Activated CD8-positive, alpha-beta memory T cell treated with anti-CD3 and anti-CD28 coated beads, Interleukin-2, amount 50 U/mL, for 4 hours (primary cell): Measurements from ENCODE around the gene THPO.
A peak's percentile ranks its signal among the peaks of the same experiment; 100 is the strongest.

Experiments used
- DNase-seq: peaks from one replicate; pipeline ENCODE4 v3.0.0-alpha.2; 2020

THPO gene

GRCh38 chr3:184377882-184378445 is at the start of gene THPO:
TSS of gene THPO (minus strand) at chr3:184378207. CDS start at chr3:184376259, 1,948 bp downstream.
- DNase-seq = no peak

- no peak for DNase-seq
Measured at GRCh38 chr3:184426691-184427141, 48.7 kb upstream of the THPO start.

- no peak for DNase-seq
Measured at GRCh38 chr3:184423561-184423960, 45.6 kb upstream of the THPO start.

DNA sequence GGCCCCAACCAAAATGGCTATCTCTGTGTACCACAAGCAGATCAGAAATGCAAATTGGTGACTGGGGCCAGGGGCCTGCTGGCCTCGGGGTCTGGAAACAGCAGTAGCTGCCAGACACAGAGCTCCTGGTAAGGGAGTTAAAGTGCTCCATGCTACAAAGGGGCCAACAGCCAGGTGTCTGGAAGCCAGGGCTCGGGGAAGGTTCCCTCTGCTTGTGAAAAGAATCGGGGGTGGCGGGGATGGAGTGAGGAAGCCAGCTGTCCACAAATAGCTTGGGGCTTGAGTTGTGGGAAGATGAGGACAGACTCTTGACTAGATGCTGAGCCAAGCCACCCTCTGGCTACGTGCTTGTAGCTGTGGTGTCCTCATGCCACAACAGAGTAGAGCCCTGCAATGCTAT is 41.2 kb upstream of the THPO start:
- no peak for DNase-seq

DNA sequence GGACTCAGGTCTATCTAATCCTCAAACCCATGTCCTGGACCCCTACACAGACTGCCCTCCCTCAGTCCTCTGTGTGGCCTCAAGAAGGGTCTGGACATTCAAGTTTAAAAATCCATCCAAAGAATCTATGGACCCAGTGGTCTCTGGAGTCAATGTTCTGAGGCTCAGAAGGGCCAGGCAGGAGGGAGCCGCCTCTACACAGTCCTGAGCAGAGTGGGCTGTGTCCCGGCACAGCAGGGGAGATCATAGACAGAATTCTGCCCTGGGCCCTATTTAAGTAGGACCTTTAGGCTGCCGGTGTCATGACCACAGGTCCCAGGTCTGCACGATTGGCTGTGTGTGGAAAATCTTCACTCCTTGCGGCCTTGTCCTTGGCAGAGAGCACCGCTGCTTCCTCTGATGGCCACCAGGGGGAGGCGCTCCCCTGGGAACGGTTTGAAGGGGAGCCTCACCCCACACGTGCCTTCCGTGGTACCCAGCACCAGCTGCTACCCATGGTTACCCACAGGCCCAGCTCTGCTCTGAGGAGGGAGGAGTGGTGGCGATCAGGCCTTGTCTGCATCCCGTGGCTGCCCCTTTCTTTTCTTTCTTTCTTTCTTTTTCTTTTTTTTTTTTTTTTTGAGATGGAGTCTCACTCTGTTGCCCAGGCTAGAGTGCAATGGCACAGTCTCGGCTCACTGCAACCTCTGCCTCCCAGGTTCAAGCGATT is 39.8 kb upstream of the THPO start:
- peak; percentile 70 for DNase-seq

DNA sequence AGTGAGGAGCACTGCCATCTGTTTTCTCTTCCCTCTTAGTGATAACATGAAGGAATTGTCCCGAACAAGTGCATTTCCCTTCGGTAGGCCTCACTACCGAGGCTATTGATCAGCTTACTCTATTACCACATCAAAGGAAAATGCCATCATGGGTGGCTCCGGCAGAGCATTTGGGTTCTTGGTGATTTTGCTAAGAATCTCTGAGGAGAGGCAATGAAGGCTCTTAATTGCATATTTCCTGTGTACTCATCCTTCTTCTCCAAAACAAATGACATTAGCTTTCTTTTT is 37.1 kb upstream of the THPO start:
- DNase-seq = no peak

- DNase-seq = no peak
Measured at GRCh38 chr3:184414418-184415202, 36.6 kb upstream of the THPO start.

GRCh38 chr3:184409946-184410500 is 32.0 kb upstream of the THPO start:
- no peak for DNase-seq

DNA sequence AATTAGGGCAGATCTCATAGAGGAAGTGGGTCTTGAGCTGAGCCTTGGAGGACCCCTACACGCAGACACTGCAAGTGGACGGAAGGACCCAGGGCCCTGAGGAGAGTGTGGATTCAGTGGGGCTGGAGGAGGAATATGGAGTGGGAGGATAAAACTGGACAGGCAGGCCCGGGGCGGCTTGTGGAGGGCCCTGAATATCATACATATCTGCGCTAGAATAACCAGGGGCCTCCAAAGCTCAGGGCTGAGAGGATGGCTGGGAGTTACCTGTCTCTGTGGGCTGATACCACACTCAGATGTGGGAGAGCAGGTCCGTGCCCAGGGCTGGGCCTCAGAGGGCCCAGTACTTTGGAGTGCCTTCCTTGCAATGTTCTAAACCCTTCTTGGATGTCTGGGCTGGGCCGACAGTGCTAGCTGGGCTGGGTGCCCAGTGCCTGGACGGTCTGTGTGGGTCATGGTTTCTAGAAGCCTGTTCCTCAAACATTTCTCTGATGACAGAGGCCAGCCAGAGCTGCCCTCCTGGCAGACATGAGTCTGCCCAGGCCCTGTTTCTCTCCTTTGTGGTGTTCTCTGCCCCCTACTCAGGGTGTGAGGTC is 31.4 kb upstream of the THPO start:
- DNase-seq = no peak

DNA sequence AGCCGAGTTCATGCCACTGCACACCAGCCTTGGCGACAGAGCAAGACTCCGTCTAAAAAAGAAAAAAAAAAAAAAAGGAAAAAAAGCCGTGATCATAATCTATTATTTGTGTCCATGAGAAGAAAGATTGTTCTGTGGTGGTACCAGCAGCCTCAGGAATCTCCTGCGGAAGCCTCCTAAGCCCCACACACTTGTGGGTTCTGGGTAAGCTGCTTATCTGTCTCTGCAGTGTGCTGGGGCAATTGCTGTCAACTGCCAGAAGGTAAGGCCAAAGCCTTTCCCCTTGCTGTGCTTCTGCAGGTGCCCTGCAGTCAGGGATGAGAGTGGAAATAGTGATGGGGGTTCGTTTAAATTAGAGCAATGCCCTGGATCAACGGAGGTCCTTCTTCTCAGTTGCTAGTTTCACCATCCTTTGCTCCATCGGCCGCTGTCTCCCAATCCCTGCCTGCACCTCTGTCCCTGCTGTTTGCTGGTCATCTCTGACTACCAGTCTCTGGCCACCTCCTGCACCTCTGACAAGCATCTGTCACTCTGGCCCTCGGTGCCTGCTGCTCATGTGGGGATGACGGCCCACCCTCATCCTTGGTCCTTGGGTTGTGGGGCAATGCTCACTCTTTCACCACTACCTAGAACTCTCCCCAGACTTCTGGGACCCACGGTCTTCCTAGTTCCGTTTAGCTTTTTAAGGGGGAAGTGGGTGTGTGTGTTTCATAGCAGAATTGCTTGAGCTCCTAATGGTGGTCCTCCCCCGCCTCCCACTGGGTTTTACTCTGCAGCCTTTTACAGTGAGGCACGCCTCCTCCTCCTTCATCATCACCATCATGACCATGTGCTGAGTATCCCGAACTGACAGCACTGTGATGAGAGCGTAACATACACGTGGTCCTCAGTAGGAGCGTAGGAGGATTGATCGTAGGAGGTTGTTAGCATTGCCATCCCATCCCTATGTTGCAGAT is 27.3 kb upstream of the THPO start:
- no peak for DNase-seq

GRCh38 chr3:184399410-184399809 is 21.4 kb upstream of the THPO start:
- no peak for DNase-seq

GRCh38 chr3:184395320-184395660 is 17.3 kb upstream of the THPO start:
- no peak for DNase-seq

DNA sequence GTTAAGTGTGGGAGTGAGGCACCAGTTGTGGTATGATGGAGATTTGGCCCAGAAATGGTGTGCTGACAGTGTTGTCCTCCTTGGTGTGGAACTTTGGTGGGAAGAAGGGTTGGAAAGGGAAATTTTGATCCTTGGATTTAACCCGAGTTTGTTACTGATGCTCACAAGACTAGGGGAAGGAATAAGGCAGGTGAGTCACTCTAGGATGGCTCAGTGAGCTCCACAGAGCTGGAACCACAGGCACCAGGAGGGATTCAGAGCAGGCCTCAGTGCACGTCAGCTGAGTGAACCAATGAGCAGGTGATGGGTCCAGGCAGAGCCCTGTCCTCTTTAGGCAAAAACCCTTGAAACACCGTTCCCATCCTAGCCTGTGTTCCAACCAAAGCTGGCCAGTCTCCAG is 13.3 kb upstream of the THPO start:
- DNase-seq = no peak

DNA sequence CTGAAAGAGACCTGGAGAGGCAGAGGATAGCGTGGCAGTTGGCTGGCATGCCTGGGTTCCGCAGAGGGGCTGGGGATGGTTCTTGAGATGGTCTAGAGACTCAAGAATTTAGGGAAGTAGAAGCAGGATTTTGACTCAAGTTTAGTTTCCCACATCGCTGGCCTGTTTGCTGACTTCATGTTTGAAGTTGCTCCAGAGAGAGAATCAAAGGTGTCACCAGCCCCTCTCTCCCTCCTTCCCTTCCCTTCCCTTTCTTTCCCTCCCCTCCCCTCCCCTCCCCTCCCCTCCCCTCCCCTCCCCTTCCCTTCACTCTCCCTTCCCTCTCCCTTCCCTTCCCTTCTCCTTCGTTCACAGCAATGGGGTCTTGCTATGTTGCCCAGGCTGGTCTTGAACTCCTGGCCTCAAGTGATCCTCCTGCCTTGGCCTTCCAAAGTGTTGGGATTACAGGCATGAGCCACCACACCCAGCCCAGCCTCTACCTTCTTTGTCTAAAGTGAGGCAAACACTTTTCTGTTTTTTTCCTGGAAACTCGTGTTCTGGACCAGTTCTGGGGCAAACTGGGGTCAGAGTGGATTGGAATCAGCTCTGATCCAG is 12.0 kb upstream of the THPO start:
- no peak for DNase-seq

DNA sequence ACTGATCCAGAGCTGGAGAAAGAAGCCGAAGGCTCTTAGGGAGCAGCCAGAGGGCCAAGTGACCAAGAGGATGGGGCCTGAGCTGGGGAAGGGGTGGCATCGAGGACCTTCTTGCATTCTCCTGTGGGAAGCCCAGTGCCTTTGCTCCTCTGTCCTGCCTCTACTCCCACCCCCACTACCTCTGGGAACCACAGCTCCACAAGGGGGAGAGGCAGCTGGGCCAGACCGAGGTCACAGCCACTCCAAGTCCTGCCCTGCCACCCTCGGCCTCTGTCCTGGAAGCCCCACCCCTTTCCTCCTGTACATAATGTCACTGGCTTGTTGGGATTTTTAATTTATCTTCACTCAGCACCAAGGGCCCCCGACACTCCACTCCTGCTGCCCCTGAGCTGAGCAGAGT is 11.4 kb upstream of the THPO start:
- no peak for DNase-seq

GRCh38 chr3:184388936-184389230 is 10.9 kb upstream of the THPO start:
- DNase-seq = no peak

DNA sequence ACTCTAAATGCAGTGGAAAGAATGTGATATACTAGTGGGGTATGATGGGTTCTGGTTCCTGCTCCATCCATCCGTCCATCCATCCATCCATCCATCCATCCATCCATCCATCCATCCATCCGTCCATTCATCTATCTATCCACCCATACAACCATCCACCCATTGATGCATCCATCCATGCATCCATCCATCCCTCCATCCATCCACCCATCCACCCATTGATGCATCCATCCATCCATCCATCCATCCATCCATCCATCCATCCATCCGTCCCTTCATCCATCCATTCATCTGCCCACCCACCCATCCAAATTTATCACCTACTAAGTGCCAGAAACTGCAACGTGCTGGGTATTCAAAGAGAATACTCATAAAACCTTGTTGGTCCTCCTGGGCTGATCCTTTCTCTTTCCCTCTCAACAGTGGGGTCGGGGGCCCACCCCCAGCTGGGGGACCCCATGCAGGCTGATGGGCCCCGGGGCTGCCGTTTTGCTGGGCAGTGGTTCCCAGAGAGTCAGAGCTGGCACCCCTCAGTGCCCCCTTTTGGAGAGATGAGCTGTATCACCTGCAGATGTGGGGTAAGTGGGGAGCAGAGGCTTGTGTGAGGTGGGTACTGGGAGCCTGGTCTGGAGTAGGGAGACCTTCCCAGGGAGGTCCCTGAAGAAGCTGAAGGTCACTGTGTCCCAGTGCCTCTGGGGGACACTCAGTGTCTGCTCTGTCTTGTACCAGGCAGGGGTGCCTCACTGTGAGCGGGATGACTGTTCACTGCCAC is 10.3 kb upstream of the THPO start:
- DNase-seq = no peak

DNA sequence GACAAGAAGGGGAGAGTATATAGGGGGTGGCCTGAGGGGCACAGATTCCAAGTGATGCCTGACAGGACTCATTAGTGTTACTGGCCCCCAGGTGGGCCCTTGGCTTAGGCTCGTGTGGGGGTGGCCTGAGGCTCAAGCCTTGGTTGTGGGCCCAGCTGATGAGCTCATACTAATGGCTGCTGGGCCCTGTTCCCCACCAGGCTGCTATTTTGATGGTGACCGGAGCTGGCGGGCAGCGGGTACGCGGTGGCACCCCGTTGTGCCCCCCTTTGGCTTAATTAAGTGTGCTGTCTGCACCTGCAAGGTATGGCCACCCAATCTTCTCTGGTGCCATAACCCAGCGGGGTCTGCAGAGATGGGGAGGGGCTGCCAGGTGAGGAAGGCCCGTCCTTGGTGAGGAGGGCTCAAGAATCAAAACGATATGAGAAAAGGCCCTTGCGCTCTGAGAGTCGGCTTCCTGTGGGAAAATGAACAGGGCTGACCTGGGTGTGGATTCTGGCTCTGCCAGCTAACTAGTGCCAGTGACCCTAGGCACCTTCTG is 9.2 kb upstream of the THPO start:
- no peak for DNase-seq

- DNase-seq = no peak
Measured at GRCh38 chr3:184386047-184386806, 8.2 kb upstream of the THPO start.

GRCh38 chr3:184384856-184385422 is 6.9 kb upstream of the THPO start:
- DNase-seq = no peak
